HG02852 (cell line): ENCODE data around the gene RET.
"Not testable (repeated sequence)": the region's sequence is repeated elsewhere in the genome, so short reads cannot be mapped to it uniquely, and the experiment has no call there.

Experiments
- ATAC-seq: cut with Tn5 transposase; IDR thresholded peaks from one replicate; pipeline ENCODE4 v1.9.1; 2021; ENCODE audit warnings: mild to moderate bottlenecking, moderate library complexity; ENCODE audit not compliant: unreplicated experiment

The RET gene

GRCh38 chr10:43076311-43076875 is 476 bp upstream of the RET start:
- ATAC-seq: no peak

GRCh38 chr10:43077421-43078171 is 727 bp downstream of the RET start:
- no peak for ATAC-seq

- no peak for ATAC-seq
Measured at GRCh38 chr10:43078175-43078985, 1.5 kb downstream of the RET start.

GRCh38 chr10:43078986-43079273 is 2.1 kb downstream of the RET start:
- ATAC-seq: no peak

GRCh38 chr10:43079856-43080255 is 3.0 kb downstream of the RET start:
- ATAC-seq: no peak

- ATAC-seq: no peak
Measured at GRCh38 chr10:43082087-43082486, 5.2 kb downstream of the RET start.

- no peak for ATAC-seq
Measured at GRCh38 chr10:43082746-43083145, 5.9 kb downstream of the RET start.

GRCh38 chr10:43083764-43084163 is 6.9 kb downstream of the RET start:
- no peak for ATAC-seq

- no peak for ATAC-seq
Measured at GRCh38 chr10:43084812-43085211, 7.9 kb downstream of the RET start.

GRCh38 chr10:43086321-43086942 is 9.6 kb downstream of the RET start:
- ATAC-seq: no peak

- no peak for ATAC-seq
Measured at GRCh38 chr10:43089519-43089918, 12.7 kb downstream of the RET start.

GRCh38 chr10:43090188-43090587 is 13.3 kb downstream of the RET start:
- no peak for ATAC-seq

- ATAC-seq: no peak
Measured at GRCh38 chr10:43090664-43091063, 13.8 kb downstream of the RET start.

GRCh38 chr10:43091846-43092245 is 15.0 kb downstream of the RET start:
- ATAC-seq: no peak

- ATAC-seq: no peak
Measured at GRCh38 chr10:43093423-43094076, 16.7 kb downstream of the RET start.

GRCh38 chr10:43094085-43094484 is 17.2 kb downstream of the RET start:
- no peak for ATAC-seq

GRCh38 chr10:43099339-43099738 is 22.5 kb downstream of the RET start:
- not testable (repeated sequence) for ATAC-seq

- no peak for ATAC-seq
Measured at GRCh38 chr10:43099928-43100327, 23.1 kb downstream of the RET start.

- no peak for ATAC-seq
Measured at GRCh38 chr10:43100366-43100765, 23.5 kb downstream of the RET start.

GRCh38 chr10:43102063-43102828 is 25.4 kb downstream of the RET start:
- ATAC-seq: no peak
